ENCODE measurements around the gene TBX1. TPM values are rescaled to one million over a fixed set of nuclear protein-coding genes. Genes with fewer than 3 reads are reported as not detected.

Gene TBX1
- total and polyA plus RNA-seq, 10 of the 15 experiments (the other 5 are each of a cell fraction or from before 2014, with no cell fraction given): not detected

DNA sequence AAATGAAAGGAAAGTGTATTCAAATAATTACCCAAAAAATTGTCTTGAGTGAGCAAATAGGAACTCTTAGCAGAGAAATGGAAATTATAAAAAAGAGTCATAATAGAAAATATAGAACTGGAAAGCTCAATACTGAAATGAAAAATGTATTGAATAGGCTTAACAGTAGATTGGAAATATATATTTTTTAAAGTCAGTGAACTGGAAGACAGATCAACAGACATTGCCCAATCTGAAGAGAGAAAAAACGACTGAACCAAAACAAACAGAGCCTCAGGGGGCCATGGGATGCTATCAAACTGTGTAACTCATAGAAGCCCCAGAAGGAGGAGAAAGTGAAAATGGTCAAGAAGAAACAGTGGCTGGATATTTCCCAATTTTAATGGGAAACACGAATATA is 32.6 kb downstream of the TBX1 start:
- RAD21 ChIA-PET (ENCODE audit: unreplicated experiment): no interaction called here
- FAIRE-seq (no peak), DNase-seq (ENCODE audit: low read depth, low spot score) (no peak), ATAC-seq (no peak)
- Histone ChIP-seq H3K9ac (ENCODE audit: control insufficient read depth, insufficient read depth, low read length) (no peak overlapping the region), H3K4me1 (ENCODE audit: control insufficient read depth, insufficient read depth, low read length) (no peaks in the 10 kb centered on the region), H4K20me1 (ENCODE audit: control insufficient read depth, insufficient read depth) (no peaks in the 10 kb centered on the region), H3K4me3 (no peak overlapping the region), H3K36me3 (ENCODE audit: control insufficient read depth in 2 of 2, insufficient read depth in 2 of 2, low read length in 1 of 2) (no peaks in the 10 kb centered on the region), H2AFZ (ENCODE audit: control insufficient read depth, low read depth, low read length) (no peak overlapping the region), H3K4me2 (ENCODE audit: control insufficient read depth, insufficient read depth) (no peak overlapping the region), H3K27me3 (replicated peaks in 1 of 2; ENCODE audit: control insufficient read depth in 2 of 2, insufficient read depth in 2 of 2, low read length in 1 of 2) (no peaks in the 10 kb centered on the region), H3K27ac (ENCODE audit: control insufficient read depth, insufficient read depth) (no peak overlapping the region), H3K79me2 (ENCODE audit: control insufficient read depth, insufficient read depth, low read length) (no peaks in the 10 kb centered on the region), H3K9me3 (replicated peaks; ENCODE audit: control insufficient read depth, insufficient read depth, low read length) (no peaks in the 10 kb centered on the region; the same call in 2 of the 3 replicates)
- no peak for TF ChIP-seq USF2 (IDR thresholded peaks at IDR 0.05; ENCODE audit: borderline replicate concordance, low read depth, low read length)
- no peak for TF ChIP-seq ZNF217 (IDR thresholded peaks at IDR 0.05)
- no peak for TF ChIP-seq TCF12 (IDR thresholded peaks at IDR 0.05; ENCODE audit: low read depth, low read length)
- TF ChIP-seq CREM (IDR thresholded peaks at IDR 0.05; ENCODE audit: low read depth): no peak
- TF ChIP-seq, protein P1, sequence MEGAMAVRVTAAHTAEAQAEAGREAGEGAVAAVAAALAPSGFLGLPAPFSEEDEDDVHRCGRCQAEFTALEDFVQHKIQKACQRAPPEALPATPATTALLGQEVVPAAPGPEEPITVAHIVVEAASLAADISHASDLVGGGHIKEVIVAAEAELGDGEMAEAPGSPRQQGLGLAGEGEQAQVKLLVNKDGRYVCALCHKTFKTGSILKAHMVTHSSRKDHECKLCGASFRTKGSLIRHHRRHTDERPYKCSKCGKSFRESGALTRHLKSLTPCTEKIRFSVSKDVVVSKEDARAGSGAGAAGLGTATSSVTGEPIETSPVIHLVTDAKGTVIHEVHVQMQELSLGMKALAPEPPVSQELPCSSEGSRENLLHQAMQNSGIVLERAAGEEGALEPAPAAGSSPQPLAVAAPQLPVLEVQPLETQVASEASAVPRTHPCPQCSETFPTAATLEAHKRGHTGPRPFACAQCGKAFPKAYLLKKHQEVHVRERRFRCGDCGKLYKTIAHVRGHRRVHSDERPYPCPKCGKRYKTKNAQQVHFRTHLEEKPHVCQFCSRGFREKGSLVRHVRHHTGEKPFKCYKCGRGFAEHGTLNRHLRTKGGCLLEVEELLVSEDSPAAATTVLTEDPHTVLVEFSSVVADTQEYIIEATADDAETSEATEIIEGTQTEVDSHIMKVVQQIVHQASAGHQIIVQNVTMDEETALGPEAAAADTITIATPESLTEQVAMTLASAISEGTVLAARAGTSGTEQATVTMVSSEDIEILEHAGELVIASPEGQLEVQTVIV (IDR thresholded peaks at IDR 0.05; ENCODE audit: borderline replicate concordance, partially characterized antibody): no peak
- no peak for TF ChIP-seq CBFB (IDR thresholded peaks at IDR 0.05; ENCODE audit: low read depth)
- no peak for TF ChIP-seq SMARCA5 (IDR thresholded peaks at IDR 0.05)
- TF ChIP-seq MEF2B (IDR thresholded peaks at IDR 0.05; ENCODE audit: partially characterized antibody, poor library complexity, severe bottlenecking): no peak
- no peak for TF ChIP-seq TAF1 (IDR thresholded peaks at IDR 0.05; ENCODE audit: borderline replicate concordance, low read depth, low read length)
- no peak for TF ChIP-seq RAD21 (IDR thresholded peaks at IDR 0.05; ENCODE audit: insufficient read depth, low read depth, low read length)
- CTCF ChIA-PET: no interaction called here
- SMC1A ChIA-PET (ENCODE audit: uncharacterized antibody, unreplicated experiment): no interaction called here
- intact Hi-C loops (cut with micrococcal nuclease; ENCODE audit: unreplicated experiment) (no loop called here), in situ Hi-C loops (cut with MboI) (no loop called here)
- BruUV-seq (replicated peaks): no TSS peak
- POLR2A ChIA-PET: no interaction called here
- WGBS (ENCODE audit: insufficient coverage, insufficient replicate concordance, low lambda C conversion rate, missing lambda C conversion rate): 45% methylated on average over 2 of the region's 2 CpGs
